ENCODE results near the gene MTMR11. TPM values are rescaled to one million over a fixed set of nuclear protein-coding genes. Genes with fewer than 3 reads are reported as not detected.
"Not testable (repeated sequence)": the region's sequence is repeated elsewhere in the genome, so short reads cannot be mapped to it uniquely, and the experiment has no call there.

Gene MTMR11
- total RNA-seq, 1 donor from 2014 or later = 14.1 TPM

DNA sequence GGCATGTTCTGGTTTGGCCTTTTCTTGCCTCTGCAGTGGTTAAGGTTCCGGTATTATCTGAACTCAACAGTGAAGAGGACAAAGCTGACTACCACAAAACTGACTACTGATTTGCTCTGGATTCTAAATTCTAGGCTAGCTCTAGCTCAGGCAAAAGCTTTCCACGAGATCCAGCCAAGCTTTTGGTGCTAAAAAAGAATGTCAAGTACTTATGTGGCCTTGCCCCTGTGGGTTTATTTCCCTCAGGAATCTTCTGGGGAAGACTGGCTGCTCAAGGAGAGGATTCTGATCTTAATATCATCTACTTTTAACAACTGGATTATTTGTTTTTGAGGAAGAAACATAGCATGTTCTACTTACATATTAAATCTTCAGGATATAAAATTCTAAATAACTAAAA lies 26.1 kb upstream of the MTMR11 start:
- TF ChIP-seq CTCF (IDR thresholded peaks at IDR 0.05; ENCODE audit: insufficient read depth, low read length, poor library complexity, severe bottlenecking) = no peak
- Histone ChIP-seq H3K4me3 (ENCODE audit: low read depth, low read length) (no peak overlapping the region), H3K36me3 (ENCODE audit: control insufficient read depth, insufficient read depth, low read length) (peaks cover 6% of the 10 kb centered on the region), H3K27me3 (ENCODE audit: control insufficient read depth, insufficient read depth, low read length) (no peaks in the 10 kb centered on the region)
- DNase-seq (ENCODE audit: low read depth) = no peak

DNA sequence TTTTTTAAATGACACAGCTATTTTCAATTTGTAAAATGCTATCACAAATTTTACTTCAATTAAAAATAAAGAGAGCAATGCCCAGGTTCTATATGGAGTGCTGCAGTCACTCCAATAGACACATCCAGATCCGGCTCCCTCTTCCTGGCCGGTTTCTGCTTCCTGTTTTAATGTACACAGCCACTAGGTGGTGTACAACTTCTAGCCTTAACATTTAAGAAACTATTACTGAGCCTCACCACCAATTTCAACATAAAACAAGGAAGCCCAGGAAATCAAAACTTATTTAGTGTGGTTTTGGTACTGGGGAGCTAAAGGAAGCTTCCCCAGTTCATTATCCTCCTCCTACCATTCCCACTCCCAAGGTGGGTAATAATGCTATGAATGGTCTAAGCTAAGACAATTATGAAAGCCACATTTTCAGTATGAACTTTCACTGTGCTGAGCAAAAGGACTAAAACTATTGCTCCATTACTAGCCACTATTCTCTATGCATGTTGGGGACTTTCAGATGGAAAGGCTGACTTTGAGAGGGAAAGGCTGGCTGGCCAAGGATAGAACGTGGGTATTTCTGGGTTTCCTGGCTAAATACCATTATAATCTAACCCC lies 25.5 kb upstream of the MTMR11 start:
- peaks cover 5% of the 10 kb centered on the region for H3K36me3 ChIP-seq (ENCODE audit: control insufficient read depth, insufficient read depth, low read length)
- peak; percentile 47 for DNase-seq (ENCODE audit: low read depth)
- TF ChIP-seq CTCF (IDR thresholded peaks at IDR 0.05; ENCODE audit: insufficient read depth, low read length, poor library complexity, severe bottlenecking) = peak; percentile 64
- H3K4me3 ChIP-seq (ENCODE audit: low read depth, low read length) = no peak overlapping the region
- H3K27me3 ChIP-seq (ENCODE audit: control insufficient read depth, insufficient read depth, low read length) = no peaks in the 10 kb centered on the region

DNA sequence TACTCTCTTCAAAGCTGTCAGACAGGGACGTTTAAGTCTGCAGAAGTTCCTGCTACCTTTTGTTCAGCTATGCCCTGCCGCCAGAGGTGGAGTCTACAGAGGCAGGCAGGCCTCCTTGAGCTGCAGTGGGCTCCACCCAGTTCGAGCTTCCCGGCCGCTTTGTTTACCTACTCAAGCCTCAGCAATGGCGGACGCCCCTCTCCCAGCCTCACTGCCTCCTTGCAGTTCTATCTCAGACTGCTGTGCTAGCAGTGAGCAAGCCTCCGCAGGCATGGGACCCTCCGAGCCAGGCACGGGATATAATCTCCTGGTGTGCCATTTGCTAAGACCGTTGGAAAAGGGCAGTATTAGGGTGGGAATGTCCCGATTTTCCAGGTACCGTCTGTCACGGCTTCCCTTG lies 20.9 kb upstream of the MTMR11 start:
- DNase-seq (ENCODE audit: low read depth); H3K27me3 ChIP-seq (ENCODE audit: control insufficient read depth, insufficient read depth, low read length); H3K36me3 ChIP-seq (ENCODE audit: control insufficient read depth, insufficient read depth, low read length); H3K4me3 ChIP-seq (ENCODE audit: low read depth, low read length): not testable (repeated sequence)

- no peak for DNase-seq (ENCODE audit: low read depth)
- Histone ChIP-seq H3K36me3 (ENCODE audit: control insufficient read depth, insufficient read depth, low read length) (peaks cover 3% of the 10 kb centered on the region), H3K4me3 (ENCODE audit: low read depth, low read length) (no peak overlapping the region), H3K27me3 (ENCODE audit: control insufficient read depth, insufficient read depth, low read length) (no peaks in the 10 kb centered on the region)
- TF ChIP-seq CTCF (IDR thresholded peaks at IDR 0.05; ENCODE audit: insufficient read depth, low read length, poor library complexity, severe bottlenecking) = no peak
These were observed 13.2 kb upstream of the MTMR11 start for GRCh38 chr1:149949911-149950310.

DNA sequence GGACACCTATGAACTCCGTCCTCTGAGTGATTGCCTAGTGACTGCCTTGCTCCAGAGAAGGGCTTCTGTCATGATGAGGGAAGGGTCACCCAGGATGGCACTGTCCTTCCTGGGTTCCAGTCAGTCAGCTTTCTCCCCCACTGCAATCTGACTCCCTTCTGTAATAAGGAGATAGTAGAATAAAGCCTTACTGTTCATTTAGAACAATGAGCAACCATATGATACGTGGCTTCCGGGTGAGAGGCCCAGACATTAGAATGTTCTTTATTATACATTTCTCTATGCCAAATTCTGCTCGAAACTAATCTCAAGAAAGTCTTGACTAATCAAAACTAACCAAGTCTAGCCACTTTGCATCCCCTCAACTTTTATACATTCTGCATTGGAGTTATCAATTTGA lies 8.5 kb upstream of the MTMR11 start:
- Histone ChIP-seq H3K36me3 (ENCODE audit: control insufficient read depth, insufficient read depth, low read length) (peaks cover 3% of the 10 kb centered on the region), H3K27me3 (ENCODE audit: control insufficient read depth, insufficient read depth, low read length) (no peaks in the 10 kb centered on the region), H3K4me3 (ENCODE audit: low read depth, low read length) (no peak overlapping the region)
- TF ChIP-seq CTCF (IDR thresholded peaks at IDR 0.05; ENCODE audit: insufficient read depth, low read length, poor library complexity, severe bottlenecking) = no peak
- no peak for DNase-seq (ENCODE audit: low read depth)

- no peak overlapping the region for H3K4me3 ChIP-seq (ENCODE audit: low read depth, low read length)
- no peak for TF ChIP-seq CTCF (IDR thresholded peaks at IDR 0.05; ENCODE audit: insufficient read depth, low read length, poor library complexity, severe bottlenecking)
- no peaks in the 10 kb centered on the region for H3K27me3 ChIP-seq (ENCODE audit: control insufficient read depth, insufficient read depth, low read length)
- peaks cover 3% of the 10 kb centered on the region for H3K36me3 ChIP-seq (ENCODE audit: control insufficient read depth, insufficient read depth, low read length)
- DNase-seq (ENCODE audit: low read depth) = no peak
These were observed 6.2 kb upstream of the MTMR11 start for GRCh38 chr1:149942885-149943284.
